ENCODE data around the gene STRAP.

STRAP gene

GRCh38 chr12:15883536-15883935 is 1.3 kb downstream of the STRAP start:
- TF ChIP-seq, protein P1, sequence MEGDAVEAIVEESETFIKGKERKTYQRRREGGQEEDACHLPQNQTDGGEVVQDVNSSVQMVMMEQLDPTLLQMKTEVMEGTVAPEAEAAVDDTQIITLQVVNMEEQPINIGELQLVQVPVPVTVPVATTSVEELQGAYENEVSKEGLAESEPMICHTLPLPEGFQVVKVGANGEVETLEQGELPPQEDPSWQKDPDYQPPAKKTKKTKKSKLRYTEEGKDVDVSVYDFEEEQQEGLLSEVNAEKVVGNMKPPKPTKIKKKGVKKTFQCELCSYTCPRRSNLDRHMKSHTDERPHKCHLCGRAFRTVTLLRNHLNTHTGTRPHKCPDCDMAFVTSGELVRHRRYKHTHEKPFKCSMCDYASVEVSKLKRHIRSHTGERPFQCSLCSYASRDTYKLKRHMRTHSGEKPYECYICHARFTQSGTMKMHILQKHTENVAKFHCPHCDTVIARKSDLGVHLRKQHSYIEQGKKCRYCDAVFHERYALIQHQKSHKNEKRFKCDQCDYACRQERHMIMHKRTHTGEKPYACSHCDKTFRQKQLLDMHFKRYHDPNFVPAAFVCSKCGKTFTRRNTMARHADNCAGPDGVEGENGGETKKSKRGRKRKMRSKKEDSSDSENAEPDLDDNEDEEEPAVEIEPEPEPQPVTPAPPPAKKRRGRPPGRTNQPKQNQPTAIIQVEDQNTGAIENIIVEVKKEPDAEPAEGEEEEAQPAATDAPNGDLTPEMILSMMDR (IDR thresholded peaks at IDR 0.05; ENCODE audit: low read length, missing control alignments), result no peak
- peak overlapping the region; percentile 98 for H3K4me3 ChIP-seq (replicated peaks; ENCODE audit: low read depth, low read length)
- no peak for DNase-seq (ENCODE audit: low read depth)

GRCh38 chr12:15886372-15887042 is 4.3 kb downstream of the STRAP start:
- DNase-seq (ENCODE audit: low read depth), result no peak
- TF ChIP-seq, protein P1 (IDR thresholded peaks at IDR 0.05; ENCODE audit: low read length, missing control alignments), result no peak
- no peak overlapping the region for H3K4me3 ChIP-seq (replicated peaks; ENCODE audit: low read depth, low read length)

DNA sequence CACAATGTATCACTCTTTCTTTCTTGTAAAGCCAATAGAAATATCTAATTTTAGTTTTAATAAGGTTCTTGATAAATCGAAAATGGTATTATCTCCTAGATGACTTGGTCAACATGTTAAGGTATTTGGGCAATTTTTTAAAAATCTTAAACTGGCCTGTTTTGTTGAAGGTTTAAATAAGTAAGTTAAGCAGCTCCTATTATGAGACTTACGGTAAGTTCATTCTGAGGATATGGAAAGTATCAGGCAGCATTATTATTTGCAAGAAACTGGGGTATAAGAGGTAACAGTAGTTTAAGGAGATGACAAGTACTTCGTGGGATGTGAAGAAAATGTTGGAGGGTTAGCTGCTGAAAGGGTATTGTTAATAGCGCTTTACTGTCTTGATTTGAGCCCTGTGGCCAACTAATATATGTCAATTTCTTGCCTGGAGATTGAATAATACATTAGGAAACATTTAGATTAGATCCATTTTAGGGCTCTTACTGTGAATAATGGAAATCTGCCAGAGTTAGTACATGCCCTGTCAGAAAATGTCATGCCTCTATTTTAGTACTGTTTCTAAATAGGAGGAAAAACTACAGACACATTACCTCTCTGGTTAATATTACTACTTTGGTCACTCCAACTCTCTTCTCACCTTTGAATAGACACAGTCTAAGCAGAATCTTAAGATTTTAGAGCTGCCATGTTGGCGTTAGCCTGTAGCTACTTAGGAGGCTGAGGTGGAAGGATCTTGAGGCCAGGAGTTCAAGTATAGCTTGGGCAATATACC is 5.0 kb downstream of the STRAP start:
- H3K4me3 ChIP-seq (replicated peaks; ENCODE audit: low read depth, low read length), result no peak overlapping the region
- TF ChIP-seq, protein P1 (IDR thresholded peaks at IDR 0.05; ENCODE audit: low read length, missing control alignments), result no peak
- no peak for DNase-seq (ENCODE audit: low read depth)

GRCh38 chr12:15892645-15893259 is 10.6 kb downstream of the STRAP start:
- TF ChIP-seq, protein P1 (IDR thresholded peaks at IDR 0.05; ENCODE audit: low read length, missing control alignments), result no peak
- DNase-seq (ENCODE audit: low read depth), result no peak
- H3K4me3 ChIP-seq (replicated peaks; ENCODE audit: low read depth, low read length), result no peak overlapping the region

- TF ChIP-seq, protein P1 (IDR thresholded peaks at IDR 0.05; ENCODE audit: low read length, missing control alignments), result no peak
- no peak overlapping the region for H3K4me3 ChIP-seq (replicated peaks; ENCODE audit: low read depth, low read length)
- DNase-seq (ENCODE audit: low read depth), result no peak
Observed at GRCh38 chr12:15893260-15893659, 11.1 kb downstream of the STRAP start.

DNA sequence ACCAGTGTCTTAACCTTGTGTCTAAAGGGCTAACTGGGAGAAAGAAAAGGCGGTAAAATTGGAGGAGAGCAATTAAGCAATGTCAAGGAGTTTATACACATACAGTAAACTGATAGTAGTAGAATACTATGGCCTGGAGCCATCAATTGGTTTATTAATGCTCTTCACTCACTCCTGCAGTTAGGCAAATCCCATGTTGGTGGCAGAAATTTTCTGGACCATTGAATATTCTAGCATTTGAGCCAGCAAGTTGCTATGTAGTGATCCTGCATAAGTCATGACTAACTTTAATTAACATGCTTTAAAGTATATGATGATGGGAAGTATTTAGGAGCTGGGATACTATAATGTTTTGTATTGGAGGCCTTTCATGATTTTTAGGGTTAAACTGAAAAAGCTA is 14.7 kb downstream of the STRAP start:
- H3K4me3 ChIP-seq (replicated peaks; ENCODE audit: low read depth, low read length), result no peak overlapping the region
- no peak for DNase-seq (ENCODE audit: low read depth)
- TF ChIP-seq, protein P1 (IDR thresholded peaks at IDR 0.05; ENCODE audit: low read length, missing control alignments), result no peak
